ENCODE data around the gene ATG2B. TPM values are rescaled to one million over a fixed set of nuclear protein-coding genes. Genes with fewer than 3 reads are reported as not detected.

Gene ATG2B
- total and polyA plus RNA-seq, 2 of the 4 experiments (the other 2 are of a cell fraction) = 6.9 to 22.0 TPM

DNA sequence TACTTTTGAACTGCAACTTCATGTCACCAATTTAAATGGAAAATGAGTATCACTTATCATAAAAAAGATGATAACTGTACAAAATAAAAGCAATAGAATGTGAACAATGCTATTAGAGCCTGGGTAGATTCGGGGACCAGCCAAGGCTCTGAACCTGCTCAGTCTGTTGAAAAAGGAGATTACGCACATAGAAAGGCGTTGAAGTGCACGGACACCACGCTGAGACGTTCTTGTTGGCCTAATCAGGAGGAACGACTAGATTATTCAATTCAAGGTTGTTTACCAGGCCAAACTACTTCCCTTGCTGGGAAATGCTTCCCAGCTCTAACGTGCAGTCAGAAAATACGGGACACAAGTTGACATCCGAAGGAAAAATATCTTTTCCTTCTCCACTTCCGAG is 130.6 kb downstream of the ATG2B start:
- Histone ChIP-seq H3K79me1 (ENCODE audit: low read depth in 1 of 2, low read length in 2 of 2) (peaks cover 29 to 85% of the 10 kb centered on the region in 2 experiments), H2AFZ (replicated peaks; ENCODE audit: low read length, poor library complexity) (no peak overlapping the region), H4K91ac (ENCODE audit: insufficient read depth, low read depth, low read length) (no peak overlapping the region), H4K20me1 (ENCODE audit: insufficient read depth, low read length) (peaks cover 47% of the 10 kb centered on the region), H3K27me3 (ENCODE audit: control insufficient read depth, insufficient read depth, low read length) (no peaks in the 10 kb centered on the region), H3K9me3 (ENCODE audit: control insufficient read depth, insufficient read depth, low read length) (no peaks in the 10 kb centered on the region), H3K14ac (replicated peaks; ENCODE audit: low read depth, low read length) (no peak overlapping the region), H3K4me3 (ENCODE audit: insufficient read depth, low read depth, low read length) (no peak overlapping the region), H3K4me1 (ENCODE audit: control insufficient read depth, insufficient read depth, low read length) (peaks cover 14% of the 10 kb centered on the region), H4K8ac (ENCODE audit: low read depth in 2 of 2, low read length in 2 of 2) (no peak overlapping the region), H2BK15ac (ENCODE audit: low read depth, low read length) (no peak overlapping the region), H3K18ac (ENCODE audit: low read depth, low read length) (no peak overlapping the region), H3K56ac (ENCODE audit: extremely low read depth, insufficient read depth, low read length) (no peak overlapping the region), H2BK5ac (ENCODE audit: low read depth, low read length, poor library complexity, severe bottlenecking) (no peak overlapping the region), H4K5ac (ENCODE audit: low read depth, low read length) (no peak overlapping the region), H3K4me2 (ENCODE audit: low read depth, low read length) (no peak overlapping the region), H3K36me3 (ENCODE audit: control insufficient read depth, insufficient read depth, low read length) (peaks cover 78% of the 10 kb centered on the region), H2AK5ac (ENCODE audit: low read depth, low read length) (no peak overlapping the region), H3K9me1 (ENCODE audit: insufficient read depth, low read length) (peaks cover 38% of the 10 kb centered on the region), H2BK20ac (ENCODE audit: low read depth, low read length) (no peak overlapping the region), H3K27ac (ENCODE audit: insufficient read depth, low read length) (no peak overlapping the region), H3K9ac (ENCODE audit: low read depth, low read length) (no peak overlapping the region), H2BK120ac (ENCODE audit: low read depth, low read length) (no peak overlapping the region), H2AK9ac (replicated peaks; ENCODE audit: low read depth, low read length, poor library complexity) (no peak overlapping the region), H3K4ac (ENCODE audit: low read depth, low read length) (no peak overlapping the region), H3K23ac (ENCODE audit: low read depth, low read length) (no peak overlapping the region)
- intact Hi-C loops (cut with micrococcal nuclease) (no loop called here), dilution Hi-C loops (cut with HindIII; ENCODE audit: low sequenced_read_pairs, unreplicated experiment) (no loop called here), in situ Hi-C loops (cut with MboI; ENCODE audit: low sequenced_read_pairs) (no loop called here)
- TF ChIP-seq MAFK (IDR thresholded peaks at IDR 0.05; ENCODE audit: low read depth, low read length) (no peak), RCOR1 (IDR thresholded peaks at IDR 0.05; ENCODE audit: insufficient replicate concordance, low read length) (no peak), FOS (IDR thresholded peaks at IDR 0.05; ENCODE audit: low read depth, low read length) (no peak), BHLHE40 (IDR thresholded peaks at IDR 0.05; ENCODE audit: low read depth, low read length) (no peak), CTCF (conservative IDR thresholded peaks at IDR 0.05; ENCODE audit: low read depth, low read length) (no peak), CHD1 (IDR thresholded peaks at IDR 0.05; ENCODE audit: low read depth, low read length) (no peak), POLR2A (IDR thresholded peaks at IDR 0.05; ENCODE audit: low read depth, low read length) (no peak), MAZ (IDR thresholded peaks at IDR 0.05; ENCODE audit: borderline replicate concordance, low read depth, low read length) (no peak), MXI1 (IDR thresholded peaks at IDR 0.05; ENCODE audit: borderline replicate concordance, low read depth, low read length) (no peak), CEBPB (IDR thresholded peaks at IDR 0.05; ENCODE audit: low read depth, low read length) (no peak), NFE2L2 (IDR thresholded peaks at IDR 0.05; ENCODE audit: low read depth, low read length) (no peak), SMC3 (IDR thresholded peaks at IDR 0.05; ENCODE audit: low read depth, low read length) (no peak)
- no TSS peak for BruUV-seq (replicated peaks)
- ATAC-seq (ENCODE audit: low read depth) (no peak), DNase-seq (no peak)
- 90% methylated on average over 7 of the region's 11 CpGs; no CpG with 5 or more reads in 1 of the 2 experiments for WGBS, 2 experiments (ENCODE audit: extremely low coverage in 2 of 2, insufficient read length in 1 of 2)
- ChIA-PET CTCF (interaction anchor here (0.9 kb wide), 1 partner anchor 132 kb away, joined by 3 read pairs; no protein-coding TSS in a partner anchor), POLR2A (ENCODE audit: unreplicated experiment) (no interaction called here)

Data from IMR-90 (cell line).